Spleen (tissue), 11 donors: ENCODE measurements around the gene CCDC69. TPM values are rescaled to one million over a fixed set of nuclear protein-coding genes. Genes with fewer than 3 reads are reported as not detected.

Experiments used
- DNase-seq: peaks from one replicate; pipeline ENCODE4 v3.0.0-alpha.2; 2020
- H3K27ac ChIP-seq, 8 donors: fragments of 200-600 bp; sonication (generic) in 7 of 8; 1 replicate in 4 of 8; 2 replicates in 4 of 8; pipeline versions ENCODE4 v1.5.0 to v1.8.0; 2016 to 2021; ENCODE audit warnings: inconsistent platforms in 4 of 8, mild to moderate bottlenecking in 4 of 8, moderate library complexity in 1 of 8
- H3K27me3 ChIP-seq, 7 donors: fragments of 200-600 bp; sonication (generic) in 6 of 7; replicated peaks in 1 of 7; 1 replicate in 4 of 7; 2 replicates in 3 of 7; pipeline versions ENCODE4 v1.5.0 to v1.8.0; 2016 to 2021; ENCODE audit warnings: inconsistent platforms in 3 of 7, mild to moderate bottlenecking in 1 of 7
- H3K36me3 ChIP-seq, 6 donors: fragments of 200-600 bp; sonication (generic) in 5 of 6; 1 replicate in 4 of 6; 2 replicates in 2 of 6; pipeline versions ENCODE4 v1.5.0 to v1.8.0; 2016 to 2021; ENCODE audit warnings: inconsistent platforms in 2 of 6
- H3K4me1 ChIP-seq, 6 donors: fragments of 200-600 bp; sonication (generic) in 5 of 6; 1 replicate in 3 of 6; 2 replicates in 3 of 6; pipeline versions ENCODE4 v1.5.0 to v1.8.0; 2016 to 2021; ENCODE audit warnings: inconsistent platforms in 3 of 6
- H3K4me3 ChIP-seq, 8 donors: fragments of 200-600 bp; sonication (generic) in 7 of 8; 1 replicate in 4 of 8; 2 replicates in 4 of 8; pipeline versions ENCODE4 v1.5.0 to v1.8.0; 2016 to 2021; ENCODE audit warnings: inconsistent platforms in 4 of 8, mild to moderate bottlenecking in 4 of 8, moderate library complexity in 2 of 8
- H3K9me3 ChIP-seq, 8 donors: fragments of 200-600 bp; sonication (generic) in 7 of 8; 1 replicate in 4 of 8; 2 replicates in 4 of 8; pipeline versions ENCODE4 v1.5.0 to v1.8.0; 2016 to 2021; ENCODE audit warnings: inconsistent platforms in 4 of 8
- CTCF ChIP-seq, 11 experiments: fragments of 200-600 bp in 7 of 11; fragments of 450-650 bp in 4 of 11; sonication (generic) in 4 of 11; IDR thresholded peaks in 8 of 11; conservative IDR thresholded peaks in 3 of 11; 1 replicate in 7 of 11; 2 replicates in 4 of 11; pipeline versions ENCODE4 v1.4.0 to v1.8.0; 2016 to 2021; ENCODE audit warnings: antibody characterized with exemption in 11 of 11, inconsistent platforms in 4 of 11, mild to moderate bottlenecking in 1 of 11
- POLR2A ChIP-seq, 3 donors: fragments of 450-650 bp; IDR thresholded peaks; one replicate each; pipeline ENCODE4 v1.5.1; 2017; ENCODE audit warnings: antibody characterized with exemption in 3 of 3, mild to moderate bottlenecking in 1 of 3
- POLR2AphosphoS5 ChIP-seq, 3 donors: sonication (generic); formaldehyde crosslinking; IDR thresholded peaks; one replicate each; pipeline ENCODE4 v1.5.1; 2017; ENCODE audit warnings: antibody characterized with exemption in 3 of 3
- WGBS, 5 donors: extraction: QIAGEN DNeasy Blood & Tissue Kit in 3 of 5; methylation state at CpG; one replicate each; pipeline versions ENCODE4 v1.1.5 to v1.1.7; 2013 to 2018; 5-methylcytosine and 5-hydroxymethylcytosine counted together
- intact Hi-C: fragments of 100-400 bp; cut with DNase I; formaldehyde crosslinking; loops from one replicate; pipeline ENCODE4 v1.15.0; 2023; ENCODE audit warnings: low total_unique reads
- polyA plus RNA-seq, 3 donors: library from polyadenylated mRNA; stranded (reverse); fragments of 200-250 nt; gene quantifications; one replicate each; pipeline ENCODE4 v1.2.1, GENCODE V29; 2013
- total RNA-seq, 7 donors: library from RNA; depleted of rRNA in 3 of 7; stranded (reverse); fragments of >200 nt in 3 of 7; fragmentation: NEBNext Ultra II Directional in 4 of 7; extraction: Animal tissue kit (Norgen Biotek cat#: 25700) in 4 of 7; gene quantifications; one replicate each; pipeline versions ENCODE4 v1.1.0 to v1.2.1, GENCODE V29; 2016 to 2021
- donor health status: healthy with polysubstance abuse.
- donor health status: DM: no; HTN: no; CAD: no; lungs with moderate emphysema.
- donor health status: DM: no; HTN: no; CAD: no.
- donor health status: Bipolar disorder and iron deficiency.
- donor health status: healthy.
- donor health status: DM: no; HTN: no; CAD: no.
- donor health status: DM: yes; HTN: yes; CAD: no.

Gene CCDC69
- total and polyA plus RNA-seq, 10 donors, result 37.7 to 145 (median 94.9) TPM

DNA sequence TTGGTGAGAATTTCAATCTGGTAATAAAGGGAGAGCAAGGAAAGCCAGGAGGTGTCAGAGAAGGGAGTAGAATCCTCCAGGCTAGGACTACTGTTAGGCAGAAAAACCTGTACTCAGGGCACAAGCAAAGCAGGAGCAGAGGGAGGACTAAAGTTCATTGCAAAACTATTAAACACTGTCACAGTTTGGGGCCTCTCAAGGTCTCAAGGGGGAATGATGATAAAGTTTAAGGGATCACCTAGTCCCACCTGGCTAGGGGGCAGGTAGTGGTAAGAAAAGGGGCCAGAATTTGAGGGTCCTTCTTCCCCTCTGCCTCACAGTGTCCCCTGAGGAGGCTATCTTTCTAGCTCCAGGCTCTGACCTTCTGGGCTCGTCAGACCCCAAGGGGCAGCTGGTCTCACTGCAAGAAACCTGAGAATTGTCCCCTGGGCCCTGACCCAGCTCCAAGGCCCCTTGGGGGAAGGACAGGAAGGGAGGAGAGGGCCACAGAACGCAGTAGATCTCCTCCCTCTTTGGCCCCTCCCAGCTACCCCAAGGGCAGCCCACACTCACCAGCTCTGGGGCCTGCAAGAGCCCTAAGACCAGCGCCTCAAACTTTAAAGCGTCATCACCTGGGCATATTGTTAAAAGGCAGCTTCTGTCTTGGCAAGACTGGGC, 974 bp downstream of the CCDC69 start:
- 5 to 18% (median 10%) methylated on average over 4 of the region's 4 CpGs for WGBS, 5 donors
- H3K9me3 ChIP-seq, result no peaks in the 10 kb centered on the region
- intact Hi-C loops, result no loop called here

GRCh38 chr5:151222054-151222789, 1.7 kb downstream of the CCDC69 start:
- intact Hi-C loops, result no loop called here
- 66 to 79% (median 71%) methylated on average over 6 of the region's 6 CpGs for WGBS, 5 donors
- Histone ChIP-seq H3K27ac (peak overlapping the region; percentile 84 to 99 (median 96)), H3K4me1 (peaks cover 59 to 91% (median 76%) of the 10 kb centered on the region in 6 donors), H3K9me3 (no peaks in the 10 kb centered on the region), H3K36me3 (peaks cover 0 to 36% (median 2%) of the 10 kb centered on the region in 6 donors), H3K27me3 (no peaks in the 10 kb centered on the region), H3K4me3 (peak overlapping the region; percentile 66 to 88 (median 73))
- DNase-seq, result no peak
- no peak for TF ChIP-seq POLR2AphosphoS5 (IDR thresholded peaks at IDR 0.05)
- TF ChIP-seq CTCF (IDR thresholded peaks at IDR 0.05 in 8 of 11, conservative IDR thresholded peaks at IDR 0.05 in 3 of 11), result no peak
- no peak for TF ChIP-seq POLR2A (IDR thresholded peaks at IDR 0.05)

More for the DNA sequence above, 974 bp downstream of the CCDC69 start:
- Histone ChIP-seq H3K4me1 (peaks cover 52 to 91% (median 69%) of the 10 kb centered on the region in 6 donors), H3K27ac (peak overlapping the region; percentile 84 to 99 (median 96)), H3K36me3 (peaks cover 0 to 29% (median 0%) of the 10 kb centered on the region in 6 donors), H3K27me3 (no peaks in the 10 kb centered on the region), H3K4me3 (peak overlapping the region; percentile 66 to 88 (median 73))
- TF ChIP-seq CTCF (IDR thresholded peaks at IDR 0.05 in 8 of 11, conservative IDR thresholded peaks at IDR 0.05 in 3 of 11) (no peak), POLR2A (IDR thresholded peaks at IDR 0.05) (peak in 1 of 3 donors; percentile 47), POLR2AphosphoS5 (IDR thresholded peaks at IDR 0.05) (peak in 2 of 3 donors; percentile 72 to 74)
- DNase-seq, result peak; percentile 92

DNA sequence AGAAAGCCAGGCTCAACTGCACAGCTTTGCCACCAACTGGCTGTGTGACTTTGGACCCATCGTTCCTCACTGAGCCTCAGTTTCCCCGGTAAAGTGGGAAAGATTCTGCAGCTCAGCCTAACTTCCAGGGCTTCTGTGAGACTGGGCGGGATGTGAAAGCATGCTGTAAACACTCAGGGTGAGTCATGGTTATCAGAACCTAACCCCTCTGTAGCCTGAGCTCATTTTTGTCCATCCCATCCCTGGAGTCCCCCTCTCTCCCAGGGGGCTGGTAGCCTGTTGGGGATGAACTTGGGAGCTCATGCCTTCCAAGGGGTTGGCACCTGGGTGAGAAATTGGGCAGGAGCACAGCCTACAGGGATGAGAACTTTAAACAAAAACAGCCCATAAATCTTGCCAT, 2.3 kb downstream of the CCDC69 start:
- no peaks in the 10 kb centered on the region for H3K9me3 ChIP-seq
- TF ChIP-seq POLR2A (IDR thresholded peaks at IDR 0.05) (no peak), POLR2AphosphoS5 (IDR thresholded peaks at IDR 0.05) (no peak), CTCF (IDR thresholded peaks at IDR 0.05 in 8 of 11, conservative IDR thresholded peaks at IDR 0.05 in 3 of 11) (no peak)
- intact Hi-C loops, result no loop called here
- peak overlapping the region; percentile 84 to 99 (median 96) for H3K27ac ChIP-seq
- H3K4me3 ChIP-seq, result peak overlapping the region in 6 of 8 donors; percentile 66 to 88 (median 76)
- 68 to 83% (median 76%) methylated on average over 3 of the region's 3 CpGs for WGBS, 5 donors
- DNase-seq, result no peak
- peaks cover 0 to 43% (median 3%) of the 10 kb centered on the region in 6 donors for H3K36me3 ChIP-seq
- H3K27me3 ChIP-seq, result no peaks in the 10 kb centered on the region
- H3K4me1 ChIP-seq, result peaks cover 59 to 96% (median 82%) of the 10 kb centered on the region in 6 donors

- Histone ChIP-seq H3K4me1 (peaks cover 64 to 96% (median 92%) of the 10 kb centered on the region in 6 donors), H3K27me3 (no peaks in the 10 kb centered on the region), H3K36me3 (peaks cover 0 to 59% (median 3%) of the 10 kb centered on the region in 6 donors), H3K27ac (peak overlapping the region in 6 of 8 donors; percentile 29 to 99 (median 96)), H3K9me3 (no peaks in the 10 kb centered on the region), H3K4me3 (no peak overlapping the region)
- DNase-seq, result no peak
- TF ChIP-seq POLR2A (IDR thresholded peaks at IDR 0.05) (no peak), CTCF (IDR thresholded peaks at IDR 0.05 in 8 of 11, conservative IDR thresholded peaks at IDR 0.05 in 3 of 11) (no peak), POLR2AphosphoS5 (IDR thresholded peaks at IDR 0.05) (no peak)
- intact Hi-C loops, result no loop called here
- 73 to 80% (median 77%) methylated on average over 7 of the region's 7 CpGs for WGBS, 5 donors
Measured at GRCh38 chr5:151219789-151220188, 4.1 kb downstream of the CCDC69 start.
